GM12878 (cell line): ENCODE results near the gene MAP3K7CL. TPM values are rescaled to one million over a fixed set of nuclear protein-coding genes. Genes with fewer than 3 reads are reported as not detected.

Experiments
- ATAC-seq: fragments of 200-7000 bp; cut with Tn5 transposase; 3 replicates; pipeline ENCODE4 v1.9.1; 2020; ENCODE audit warnings: mild to moderate bottlenecking, moderate library complexity
- BruUV-seq: library from RNA; stranded (reverse); fragments of 400-500 nt; replicated peaks from 2 replicates; lab custom pipeline; 2021; lab: Mats Ljungman, UMichigan
- CTCF ChIA-PET: fragments of 300-600 bp; sonication (Branson Sonifier 250); formaldehyde crosslinking; extraction: SDS; loops from one replicate; lab custom pipeline; 2021; ENCODE audit warnings: inconsistent platforms; lab: Yijun Ruan, JAX
- POLR2A ChIA-PET: fragments of 350-600 bp; formaldehyde crosslinking; extraction: SDS; loops from one replicate; lab custom pipeline; 2021; ENCODE audit warnings: inconsistent platforms; lab: Charles Lee
- RAD21 ChIA-PET: fragments of 300-600 bp; sonication (Branson Sonifier 250); formaldehyde crosslinking; loops from one replicate; lab custom pipeline; 2023; ENCODE audit warnings: antibody characterized with exemption; ENCODE audit not compliant: unreplicated experiment; lab: Charles Lee
- SMC1A ChIA-PET: fragments of 300-600 bp; sonication (Branson Sonifier 250); formaldehyde crosslinking; loops from one replicate; lab custom pipeline; 2023; ENCODE audit not compliant: unreplicated experiment, uncharacterized antibody; lab: Charles Lee
- DNase-seq: peaks from one replicate; pipeline ENCODE4 v3.0.0-alpha.2; 2011; ENCODE audit warnings: low read depth, low spot score
- FAIRE-seq: peaks from 3 replicates; lab custom pipeline; 2011; peaks lifted over from hg19 to GRCh38; lab: Jason Lieb, UNC
- H2AFZ ChIP-seq: 2 replicates; pipeline ENCODE4 v1.6.0; 2011; ENCODE audit warnings: low read depth, low read length, control low read depth; ENCODE audit not compliant: control insufficient read depth
- H3K27ac ChIP-seq: 2 replicates; pipeline ENCODE4 v1.5.1; 2011; ENCODE audit warnings: control low read depth; ENCODE audit not compliant: control insufficient read depth, insufficient read depth
- H3K27me3 ChIP-seq, 2 experiments: replicated peaks in 1 of 2; 2 replicates each; pipeline versions ENCODE4 v1.6.0 to v1.6.1; 2011; ENCODE audit warnings: low read length in 1 of 2; ENCODE audit not compliant: control insufficient read depth in 2 of 2, insufficient read depth in 2 of 2
- H3K36me3 ChIP-seq, 2 experiments: 2 replicates each; pipeline ENCODE4 v1.5.1; 2011; ENCODE audit warnings: low read length in 1 of 2; ENCODE audit not compliant: control insufficient read depth in 2 of 2, insufficient read depth in 2 of 2
- H3K4me1 ChIP-seq: 2 replicates; pipeline ENCODE4 v1.6.1; 2011; ENCODE audit warnings: mild to moderate bottlenecking, low read length, moderate library complexity, mixed read lengths; ENCODE audit not compliant: control insufficient read depth, insufficient read depth
- H3K4me2 ChIP-seq: 2 replicates; pipeline ENCODE4 v1.6.0; 2011; ENCODE audit warnings: control low read depth; ENCODE audit not compliant: control insufficient read depth, insufficient read depth
- H3K4me3 ChIP-seq: fragments of 200-600 bp; sonication (generic); 2 replicates; pipeline ENCODE4 v1.5.1; 2016
- H3K79me2 ChIP-seq: 2 replicates; pipeline ENCODE4 v1.6.0; 2011; ENCODE audit warnings: low read length; ENCODE audit not compliant: control insufficient read depth, insufficient read depth
- H3K9ac ChIP-seq: 2 replicates; pipeline ENCODE4 v1.8.0; 2011; ENCODE audit warnings: low read length, control low read depth, mixed read lengths; ENCODE audit not compliant: control insufficient read depth, insufficient read depth
- H3K9me3 ChIP-seq: replicated peaks from 3 replicates; pipeline ENCODE4 v1.5.1; 2011; ENCODE audit warnings: mild to moderate bottlenecking, low read length; ENCODE audit not compliant: control insufficient read depth, insufficient read depth
- H4K20me1 ChIP-seq: 2 replicates; pipeline ENCODE4 v1.6.0; 2011; ENCODE audit not compliant: control insufficient read depth, insufficient read depth
- CTCF ChIP-seq, 3 experiments: IDR thresholded peaks in 2 of 3; conservative IDR thresholded peaks in 1 of 3; 2 replicates each; pipeline ENCODE4 v1.5.1; 2011; ENCODE audit warnings: low read depth in 3 of 3, low read length in 3 of 3, mild to moderate bottlenecking in 3 of 3, control low read depth in 2 of 3, moderate library complexity in 2 of 3, inconsistent platforms in 1 of 3, mixed read lengths in 1 of 3; ENCODE audit not compliant: control insufficient read depth in 2 of 3, insufficient read depth in 1 of 3; ENCODE audit errors: extremely low read depth in 1 of 3
- RAD21 ChIP-seq: IDR thresholded peaks from 2 replicates; pipeline ENCODE4 v1.6.1; 2011; ENCODE audit warnings: mild to moderate bottlenecking, low read depth, low read length, moderate library complexity; ENCODE audit not compliant: insufficient read depth
- SIN3A ChIP-seq: IDR thresholded peaks from 2 replicates; pipeline ENCODE4 v1.6.1; 2012; ENCODE audit warnings: low read depth, low read length, improper control_type of control experiment
- WGBS: methylation state at CpG from one replicate; pipeline ENCODE4 v1.1.6; 2016; ENCODE audit warnings: low lambda C conversion rate; ENCODE audit not compliant: insufficient replicate concordance, insufficient coverage; ENCODE audit errors: missing lambda C conversion rate; 5-methylcytosine and 5-hydroxymethylcytosine counted together
- in situ Hi-C: fragments of 300-500 bp; cut with MboI; formaldehyde crosslinking; loops from 9 replicates; pipeline ENCODE4 v1.14.3; 2018; ENCODE audit warnings: mixed read lengths
- intact Hi-C: fragments of 100-400 bp; cut with micrococcal nuclease; formaldehyde crosslinking; loops from one replicate; pipeline ENCODE4 v1.14.2; 2022; ENCODE audit not compliant: unreplicated experiment
- polyA plus RNA-seq, 11 experiments: library from polyadenylated mRNA; depleted of rRNA in 4 of 11; unstranded in 6 of 11; stranded (reverse) in 5 of 11; fragments of >200 nt; fragmentation: Nextera tagmentation in 4 of 11; fragmentation: Illumina TruSeq in 1 of 11; extraction: Ambion mirVana in 4 of 11; extraction: Trizol in 1 of 11; gene quantifications; 1 replicate in 1 of 11; 2 replicates in 10 of 11; pipeline versions ENCODE4 v1.2.1 to v1.2.3, GENCODE V29; 2011 to 2016; ENCODE audit warnings: inconsistent platforms in 2 of 11, missing spikeins in 2 of 11, low read depth in 1 of 11
- total RNA-seq, 4 experiments: library from RNA; depleted of rRNA in 3 of 4; stranded (reverse); fragments of >200 nt in 3 of 4; fragmentation: Illumina TruSeq in 1 of 4; extraction: Trizol in 1 of 4; gene quantifications; 2 replicates each; pipeline versions ENCODE4 v1.2.1 to v1.2.3, GENCODE V29; 2013 to 2021

Gene MAP3K7CL
- total and polyA plus RNA-seq, 10 of the 15 experiments (the other 5 are each of a cell fraction or from before 2014, with no cell fraction given): 3.2 to 19.7 (median 6.6) TPM

GRCh38 chr21:29092102-29092959 is 38.1 kb upstream of the MAP3K7CL start:
- DNase-seq (no peak), ATAC-seq (no peak), FAIRE-seq (no peak)
- BruUV-seq: no TSS peak
- Histone ChIP-seq H3K9ac (no peak overlapping the region), H3K4me3 (no peak overlapping the region), H3K4me2 (no peak overlapping the region), H3K4me1 (no peaks in the 10 kb centered on the region), H4K20me1 (no peaks in the 10 kb centered on the region), H3K27me3 (no peaks in the 10 kb centered on the region), H3K36me3 (peaks cover 0 to 4% of the 10 kb centered on the region in 2 experiments; a peak in 1 of 4 replicates), H3K9me3 (no peaks in the 10 kb centered on the region), H2AFZ (no peak overlapping the region), H3K27ac (no peak overlapping the region), H3K79me2 (no peaks in the 10 kb centered on the region)
- in situ Hi-C loops (no loop called here), intact Hi-C loops (loop anchor here (10.0 kb wide), 1 partner anchor 382 kb away; no protein-coding TSS in a partner anchor)
- RAD21 ChIA-PET: interaction anchor here (0.7 to 8.6 kb wide), 6 partner anchors 10 to 284 kb away, joined by 3 to 85 read pairs (median 5); no protein-coding TSS in a partner anchor
- 44% methylated on average over 9 of the region's 9 CpGs for WGBS
- SMC1A ChIA-PET: interaction anchor here (0.8 to 10.3 kb wide), 20 partner anchors 10 to 384 kb away, joined by 3 to 114 read pairs (median 4); no protein-coding TSS in a partner anchor
- POLR2A ChIA-PET: no interaction called here
- TF ChIP-seq RAD21 (peak; percentile 38), SIN3A (no peak), CTCF (IDR thresholded peaks at IDR 0.05 in 2 of 3, conservative IDR thresholded peaks at IDR 0.05 in 1 of 3; ENCODE audit: control insufficient read depth in 2 of 3, extremely low read depth in 1 of 3, insufficient read depth in 1 of 3, low read depth in 3 of 3, low read length in 3 of 3) (0 out of 6 replicates have a peak, but pooled peaks of 1 of the 3 experiments have one; percentile 14)
- CTCF ChIA-PET: interaction anchor here (0.7 to 12.5 kb wide), 6 partner anchors 10 to 280 kb away, joined by 3 to 235 read pairs (median 4); no protein-coding TSS in a partner anchor
